Neural cell (in vitro differentiated cells): ENCODE data around the gene KRTDAP. TPM values are rescaled to one million over a fixed set of nuclear protein-coding genes. Genes with fewer than 3 reads are reported as not detected.

Experiments used
- H2AFZ ChIP-seq: fragments of 200-600, 300-800 bp; sonication (generic), shearing (Covaris generic); 2 replicates; pipeline ENCODE4 v1.6.0; 2014; ENCODE audit warnings: low read depth, mild to moderate bottlenecking, antibody characterized with exemption, low read length, moderate library complexity
- H3F3A ChIP-seq: fragments of 200-600 bp; shearing (Covaris generic); 2 replicates; pipeline ENCODE4 v1.6.1; 2016; ENCODE audit warnings: mild to moderate bottlenecking, moderate library complexity, mixed read lengths, antibody characterized with exemption, low read length; ENCODE audit not compliant: insufficient read depth, poor library complexity, severe bottlenecking
- H3K27ac ChIP-seq: fragments of 200-600, 300-800 bp; sonication (generic), shearing (Covaris generic); 2 replicates; pipeline ENCODE4 v1.5.1; 2014; ENCODE audit warnings: mild to moderate bottlenecking, low read length, moderate library complexity
- H3K27me3 ChIP-seq: fragments of 300-800, 200-600 bp; sonication (generic), shearing (Covaris generic); 2 replicates; pipeline ENCODE4 v1.6.0; 2014; ENCODE audit warnings: mild to moderate bottlenecking, low read depth, low read length, moderate library complexity; ENCODE audit not compliant: insufficient read depth
- H3K36me3 ChIP-seq: fragments of 300-800, 200-600 bp; sonication (generic), shearing (Covaris generic); 2 replicates; pipeline ENCODE4 v1.5.1; 2014; ENCODE audit warnings: mild to moderate bottlenecking, antibody characterized with exemption, low read length, moderate library complexity; ENCODE audit not compliant: insufficient read depth
- H3K4me2 ChIP-seq: fragments of 300-800, 200-600 bp; sonication (generic), shearing (Covaris generic); 2 replicates; pipeline ENCODE4 v1.6.0; 2014; ENCODE audit warnings: mild to moderate bottlenecking, low read length
- H3K4me3 ChIP-seq: fragments of 300-800, 200-600 bp; sonication (generic), shearing (Covaris generic); 2 replicates; pipeline ENCODE4 v1.5.1; 2014; ENCODE audit warnings: mild to moderate bottlenecking, low read length, moderate library complexity
- H3K79me2 ChIP-seq: fragments of 200-600 bp; shearing (Covaris generic); replicated peaks from 2 replicates; pipeline ENCODE4 v1.6.0; 2014; ENCODE audit warnings: mild to moderate bottlenecking, low read length, moderate library complexity; ENCODE audit not compliant: insufficient read depth
- H3K9ac ChIP-seq: fragments of 300-800, 200-600 bp; sonication (generic), shearing (Covaris generic); 2 replicates; pipeline ENCODE4 v1.6.1; 2016; ENCODE audit warnings: mild to moderate bottlenecking, low read length, mixed read lengths
- H3K9me2 ChIP-seq: fragments of 200-600 bp; shearing (Covaris generic); 2 replicates; pipeline ENCODE4 v1.6.1; 2016; ENCODE audit warnings: mild to moderate bottlenecking, low read length, mixed read lengths; ENCODE audit not compliant: insufficient read depth
- H3K9me3 ChIP-seq: fragments of 200-600, 300-800 bp; sonication (generic), shearing (Covaris generic); 2 replicates; pipeline ENCODE4 v1.6.1; 2016; ENCODE audit warnings: mild to moderate bottlenecking, mixed run types, low read length, moderate library complexity, mixed read lengths
- H4K20me1 ChIP-seq: fragments of 200-600 bp; shearing (Covaris generic); 2 replicates; pipeline ENCODE4 v1.6.1; 2016; ENCODE audit warnings: mild to moderate bottlenecking, mixed run types; ENCODE audit not compliant: insufficient read depth
- EP300 ChIP-seq: fragments of 450-650 bp; conservative IDR thresholded peaks from 2 replicates; pipeline ENCODE4 v1.6.1; 2014; ENCODE audit warnings: antibody characterized with exemption, mild to moderate bottlenecking, moderate library complexity; ENCODE audit not compliant: poor library complexity, severe bottlenecking
- EZH2 ChIP-seq: fragments of 200-600, 300-800 bp; shearing (Covaris generic), sonication (generic); IDR thresholded peaks from 2 replicates; pipeline ENCODE4 v1.6.1; 2014; ENCODE audit warnings: antibody characterized with exemption, low read length, borderline replicate concordance, mild to moderate bottlenecking; ENCODE audit not compliant: insufficient read depth, poor library complexity, severe bottlenecking
- MXI1 ChIP-seq: fragments of 450-650 bp; conservative IDR thresholded peaks from 2 replicates; pipeline ENCODE4 v1.6.1; 2014; ENCODE audit warnings: antibody characterized with exemption, mild to moderate bottlenecking; ENCODE audit not compliant: poor library complexity, severe bottlenecking
- POLR2AphosphoS5 ChIP-seq: IDR thresholded peaks from 2 replicates; pipeline ENCODE4 v1.6.1; 2012
- RAD21 ChIP-seq: fragments of 450-650 bp; conservative IDR thresholded peaks from 2 replicates; pipeline ENCODE4 v1.6.1; 2014; ENCODE audit warnings: antibody characterized with exemption, mild to moderate bottlenecking, moderate library complexity
- SMC3 ChIP-seq: fragments of 450-650 bp; conservative IDR thresholded peaks from 2 replicates; pipeline ENCODE4 v1.6.1; 2014; ENCODE audit warnings: antibody characterized with exemption, mild to moderate bottlenecking, moderate library complexity; ENCODE audit not compliant: poor library complexity
- TAF1 ChIP-seq: IDR thresholded peaks from 2 replicates; pipeline ENCODE4 v1.6.1; 2012; ENCODE audit warnings: low read depth
- polyA plus RNA-seq: library from polyadenylated mRNA; depleted of rRNA; stranded (reverse); fragments of >200 nt; gene quantifications from 2 replicates; pipeline ENCODE4 v1.2.3, GENCODE V29; 2014
- TF ChIP-seq, protein P1 (sequence below): fragments of 450-650 bp; IDR thresholded peaks from 2 replicates; pipeline ENCODE4 v1.5.1; 2014; ENCODE audit warnings: antibody characterized with exemption, mild to moderate bottlenecking, moderate library complexity; ENCODE audit not compliant: poor library complexity, severe bottlenecking
- TF ChIP-seq, protein P2 (sequence below): IDR thresholded peaks from 2 replicates; pipeline ENCODE4 v1.6.1; 2012; ENCODE audit warnings: borderline replicate concordance

The KRTDAP gene
- polyA plus RNA-seq, 1 donor from 2014 or later = not detected

DNA sequence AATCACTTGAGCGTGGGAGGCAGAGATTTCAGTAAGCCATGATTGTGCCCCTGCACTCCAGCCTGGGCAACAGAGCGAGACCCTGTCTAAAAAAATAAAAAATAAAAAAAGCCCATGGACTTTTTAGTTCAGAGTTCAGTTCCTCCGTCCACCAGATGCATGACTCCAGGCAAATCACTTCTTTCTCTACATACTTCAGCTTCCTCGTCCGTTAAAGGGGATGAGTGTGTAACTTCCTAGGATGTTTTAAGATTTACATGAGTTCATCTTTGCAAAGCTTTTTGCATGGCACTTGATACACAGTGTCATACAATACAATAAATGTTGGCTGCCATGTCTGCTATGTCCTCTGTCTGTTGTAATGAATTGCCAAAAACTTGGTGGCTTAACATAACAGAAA is 52.2 kb downstream of the KRTDAP start:
- Histone ChIP-seq H3K27me3 (no peaks in the 10 kb centered on the region), H3K79me2 (no peaks in the 10 kb centered on the region), H3K9ac (no peak overlapping the region), H3K4me3 (no peak overlapping the region), H2AFZ (no peak overlapping the region), H3K9me2 (no peaks in the 10 kb centered on the region), H3K36me3 (no peaks in the 10 kb centered on the region), H3F3A (no peaks in the 10 kb centered on the region), H4K20me1 (no peaks in the 10 kb centered on the region), H3K4me2 (no peak overlapping the region), H3K27ac (no peak overlapping the region), H3K9me3 (no peaks in the 10 kb centered on the region)
- TF ChIP-seq POLR2AphosphoS5 (no peak), EZH2 (no peak), RAD21 (no peak), MXI1 (no peak), EP300 (no peak), TAF1 (no peak), SMC3 (no peak)
- TF ChIP-seq, protein P1, sequence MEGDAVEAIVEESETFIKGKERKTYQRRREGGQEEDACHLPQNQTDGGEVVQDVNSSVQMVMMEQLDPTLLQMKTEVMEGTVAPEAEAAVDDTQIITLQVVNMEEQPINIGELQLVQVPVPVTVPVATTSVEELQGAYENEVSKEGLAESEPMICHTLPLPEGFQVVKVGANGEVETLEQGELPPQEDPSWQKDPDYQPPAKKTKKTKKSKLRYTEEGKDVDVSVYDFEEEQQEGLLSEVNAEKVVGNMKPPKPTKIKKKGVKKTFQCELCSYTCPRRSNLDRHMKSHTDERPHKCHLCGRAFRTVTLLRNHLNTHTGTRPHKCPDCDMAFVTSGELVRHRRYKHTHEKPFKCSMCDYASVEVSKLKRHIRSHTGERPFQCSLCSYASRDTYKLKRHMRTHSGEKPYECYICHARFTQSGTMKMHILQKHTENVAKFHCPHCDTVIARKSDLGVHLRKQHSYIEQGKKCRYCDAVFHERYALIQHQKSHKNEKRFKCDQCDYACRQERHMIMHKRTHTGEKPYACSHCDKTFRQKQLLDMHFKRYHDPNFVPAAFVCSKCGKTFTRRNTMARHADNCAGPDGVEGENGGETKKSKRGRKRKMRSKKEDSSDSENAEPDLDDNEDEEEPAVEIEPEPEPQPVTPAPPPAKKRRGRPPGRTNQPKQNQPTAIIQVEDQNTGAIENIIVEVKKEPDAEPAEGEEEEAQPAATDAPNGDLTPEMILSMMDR = no peak
- TF ChIP-seq, protein P2, sequence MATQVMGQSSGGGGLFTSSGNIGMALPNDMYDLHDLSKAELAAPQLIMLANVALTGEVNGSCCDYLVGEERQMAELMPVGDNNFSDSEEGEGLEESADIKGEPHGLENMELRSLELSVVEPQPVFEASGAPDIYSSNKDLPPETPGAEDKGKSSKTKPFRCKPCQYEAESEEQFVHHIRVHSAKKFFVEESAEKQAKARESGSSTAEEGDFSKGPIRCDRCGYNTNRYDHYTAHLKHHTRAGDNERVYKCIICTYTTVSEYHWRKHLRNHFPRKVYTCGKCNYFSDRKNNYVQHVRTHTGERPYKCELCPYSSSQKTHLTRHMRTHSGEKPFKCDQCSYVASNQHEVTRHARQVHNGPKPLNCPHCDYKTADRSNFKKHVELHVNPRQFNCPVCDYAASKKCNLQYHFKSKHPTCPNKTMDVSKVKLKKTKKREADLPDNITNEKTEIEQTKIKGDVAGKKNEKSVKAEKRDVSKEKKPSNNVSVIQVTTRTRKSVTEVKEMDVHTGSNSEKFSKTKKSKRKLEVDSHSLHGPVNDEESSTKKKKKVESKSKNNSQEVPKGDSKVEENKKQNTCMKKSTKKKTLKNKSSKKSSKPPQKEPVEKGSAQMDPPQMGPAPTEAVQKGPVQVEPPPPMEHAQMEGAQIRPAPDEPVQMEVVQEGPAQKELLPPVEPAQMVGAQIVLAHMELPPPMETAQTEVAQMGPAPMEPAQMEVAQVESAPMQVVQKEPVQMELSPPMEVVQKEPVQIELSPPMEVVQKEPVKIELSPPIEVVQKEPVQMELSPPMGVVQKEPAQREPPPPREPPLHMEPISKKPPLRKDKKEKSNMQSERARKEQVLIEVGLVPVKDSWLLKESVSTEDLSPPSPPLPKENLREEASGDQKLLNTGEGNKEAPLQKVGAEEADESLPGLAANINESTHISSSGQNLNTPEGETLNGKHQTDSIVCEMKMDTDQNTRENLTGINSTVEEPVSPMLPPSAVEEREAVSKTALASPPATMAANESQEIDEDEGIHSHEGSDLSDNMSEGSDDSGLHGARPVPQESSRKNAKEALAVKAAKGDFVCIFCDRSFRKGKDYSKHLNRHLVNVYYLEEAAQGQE = no peak

DNA sequence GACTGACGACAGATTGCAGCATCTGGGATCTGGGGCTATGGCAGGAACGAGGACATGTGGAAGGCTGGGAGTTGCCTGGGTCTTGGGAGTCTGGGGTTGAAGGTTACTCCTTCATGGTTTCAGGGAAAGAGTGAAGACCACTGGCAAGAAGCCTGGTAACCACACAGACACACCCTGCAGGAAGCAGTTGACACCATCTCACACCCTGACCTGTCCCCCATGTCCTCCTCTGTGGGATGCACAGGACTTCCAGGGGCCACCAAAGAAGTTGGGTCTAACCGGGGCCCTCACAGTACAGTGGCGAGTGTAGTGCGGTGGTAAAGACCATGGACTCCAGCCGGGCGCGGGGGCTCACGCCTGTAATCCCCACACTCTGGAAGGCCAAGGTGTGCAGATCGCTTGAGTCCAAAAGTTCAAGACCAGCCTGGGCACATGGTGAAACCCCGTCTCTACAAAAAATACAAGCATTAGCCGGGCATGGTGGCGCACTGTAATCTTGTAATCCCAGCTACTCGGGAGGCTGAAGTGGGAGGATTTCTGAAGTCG is 52.8 kb downstream of the KRTDAP start:
- Histone ChIP-seq H3K27ac (no peak overlapping the region), H3K9me3 (no peaks in the 10 kb centered on the region), H3K9ac (no peak overlapping the region), H3F3A (no peaks in the 10 kb centered on the region), H3K79me2 (no peaks in the 10 kb centered on the region), H3K36me3 (no peaks in the 10 kb centered on the region), H4K20me1 (no peaks in the 10 kb centered on the region), H3K4me2 (no peak overlapping the region), H3K9me2 (no peaks in the 10 kb centered on the region), H3K27me3 (no peaks in the 10 kb centered on the region), H3K4me3 (no peak overlapping the region), H2AFZ (no peak overlapping the region)
- no peak for TF ChIP-seq SMC3
- no peak for TF ChIP-seq EP300

Other genes with a start within 250 kb of the KRTDAP start
- not detected in 2 replicates for gene LSR, start 241.5 kb downstream of the KRTDAP start, polyA plus RNA-seq
- 104 and 107 TPM in 2 replicates for gene USF2, start 221.5 kb downstream of the KRTDAP start, polyA plus RNA-seq
- gene HAMP, start 207.9 kb downstream of the KRTDAP start, polyA plus RNA-seq = not detected in 2 replicates
- not detected in 2 replicates for gene MAG, start 198.3 kb downstream of the KRTDAP start, polyA plus RNA-seq
- gene CD22, start 161.3 kb downstream of the KRTDAP start, polyA plus RNA-seq = not detected in 2 replicates
- not detected in 2 replicates for gene FFAR1, start 142.6 kb downstream of the KRTDAP start, polyA plus RNA-seq
- gene FFAR3, start 132.0 kb downstream of the KRTDAP start, polyA plus RNA-seq = not detected in 2 replicates
- not detected in 2 replicates for gene GPR42, start 119.4 kb downstream of the KRTDAP start, polyA plus RNA-seq
- gene FFAR2, start 42.2 kb downstream of the KRTDAP start, polyA plus RNA-seq = not detected in 2 replicates
- gene DMKN, start 23.2 kb upstream of the KRTDAP start, polyA plus RNA-seq = not detected in 2 replicates
- gene SBSN, start 37.8 kb upstream of the KRTDAP start, polyA plus RNA-seq = not detected in 2 replicates
- gene GAPDHS, start 43.0 kb upstream of the KRTDAP start, polyA plus RNA-seq = not detected in 2 replicates
- 106 and 108 TPM in 2 replicates for gene TMEM147, start 55.2 kb upstream of the KRTDAP start, polyA plus RNA-seq
- 0.34 TPM in 1 of 2 replicates, not detected in the other for gene ATP4A, start 73.2 kb upstream of the KRTDAP start, polyA plus RNA-seq
- gene PMIS2, start 95.7 kb upstream of the KRTDAP start, polyA plus RNA-seq = not detected in 2 replicates
- 13.1 and 14.4 TPM in 2 replicates for gene HAUS5, start 122.3 kb upstream of the KRTDAP start, polyA plus RNA-seq
- 58.5 and 73.5 TPM in 2 replicates for gene RBM42, start 138.6 kb upstream of the KRTDAP start, polyA plus RNA-seq
- gene ETV2, start 151.3 kb upstream of the KRTDAP start, polyA plus RNA-seq = 0.58 TPM in 1 of 2 replicates, not detected in the other
- gene COX6B1, start 157.9 kb upstream of the KRTDAP start, polyA plus RNA-seq = 860 and 1,013 TPM in 2 replicates
- gene UPK1A, start 176.1 kb upstream of the KRTDAP start, polyA plus RNA-seq = 0.26 TPM in 1 of 2 replicates, not detected in the other
- gene ZBTB32, start 214.1 kb upstream of the KRTDAP start, polyA plus RNA-seq = not detected in 2 replicates
- gene KMT2B, start 227.5 kb upstream of the KRTDAP start, polyA plus RNA-seq = 9.0 and 15.8 TPM in 2 replicates